Astrocyte of the cerebellum (primary cell): Measurements from ENCODE around the gene SLC12A7.
"Not testable (repeated sequence)": the region's sequence is repeated elsewhere in the genome, so short reads cannot be mapped to it uniquely, and the experiment has no call there.

Experiments used
- DNase-seq: peaks from one replicate; pipeline ENCODE4 v3.0.0-alpha.2; 2011; ENCODE audit warnings: low read depth
- H3K4me3 ChIP-seq: 2 replicates; pipeline ENCODE4 v1.5.1; 2011; ENCODE audit warnings: mild to moderate bottlenecking, low read depth, low read length, moderate library complexity
- in situ Hi-C: cut with HindIII; loops from 2 replicates; pipeline ENCODE4 v1.10.0; 2017; ENCODE audit warnings: low sequenced_read_pairs
- TF ChIP-seq, protein P1 (sequence below): IDR thresholded peaks from 2 replicates; pipeline ENCODE4 v1.5.1; 2012; ENCODE audit warnings: low read length, low read depth, moderate library complexity, mild to moderate bottlenecking; ENCODE audit errors: missing control alignments

SLC12A7 gene

DNA sequence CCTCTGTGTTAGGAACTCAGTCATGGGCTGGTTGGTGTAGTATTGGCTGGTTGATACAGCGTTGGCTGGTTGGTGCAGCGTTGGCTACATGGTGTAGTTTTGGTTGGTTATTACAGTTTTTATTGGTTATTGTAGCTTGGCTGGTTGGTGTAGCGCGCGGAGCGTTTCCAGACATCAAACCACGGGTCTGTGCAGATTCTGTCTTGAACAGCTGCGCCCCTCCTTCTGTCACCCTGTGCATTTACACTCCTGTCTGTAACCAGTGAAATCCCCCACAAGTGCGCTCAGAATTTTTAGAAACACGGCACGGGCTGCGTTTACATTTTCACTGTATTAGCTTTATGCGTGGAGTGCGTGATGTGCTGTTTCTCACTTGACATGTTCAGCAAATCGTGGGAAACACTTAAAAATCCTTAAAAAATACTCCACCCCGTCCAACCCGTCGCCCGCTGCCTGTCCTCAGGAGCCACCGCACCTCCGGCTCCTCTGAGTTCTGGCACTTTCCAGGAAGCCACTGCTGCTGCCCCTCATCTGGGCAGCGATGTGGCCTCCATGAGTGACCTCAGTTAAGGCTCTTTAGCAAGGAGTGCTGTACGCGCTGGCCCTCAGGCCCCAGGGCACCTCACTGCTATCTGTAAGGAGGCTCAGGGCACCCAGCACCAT is 82.5 kb downstream of the SLC12A7 start:
- TF ChIP-seq, protein P1, sequence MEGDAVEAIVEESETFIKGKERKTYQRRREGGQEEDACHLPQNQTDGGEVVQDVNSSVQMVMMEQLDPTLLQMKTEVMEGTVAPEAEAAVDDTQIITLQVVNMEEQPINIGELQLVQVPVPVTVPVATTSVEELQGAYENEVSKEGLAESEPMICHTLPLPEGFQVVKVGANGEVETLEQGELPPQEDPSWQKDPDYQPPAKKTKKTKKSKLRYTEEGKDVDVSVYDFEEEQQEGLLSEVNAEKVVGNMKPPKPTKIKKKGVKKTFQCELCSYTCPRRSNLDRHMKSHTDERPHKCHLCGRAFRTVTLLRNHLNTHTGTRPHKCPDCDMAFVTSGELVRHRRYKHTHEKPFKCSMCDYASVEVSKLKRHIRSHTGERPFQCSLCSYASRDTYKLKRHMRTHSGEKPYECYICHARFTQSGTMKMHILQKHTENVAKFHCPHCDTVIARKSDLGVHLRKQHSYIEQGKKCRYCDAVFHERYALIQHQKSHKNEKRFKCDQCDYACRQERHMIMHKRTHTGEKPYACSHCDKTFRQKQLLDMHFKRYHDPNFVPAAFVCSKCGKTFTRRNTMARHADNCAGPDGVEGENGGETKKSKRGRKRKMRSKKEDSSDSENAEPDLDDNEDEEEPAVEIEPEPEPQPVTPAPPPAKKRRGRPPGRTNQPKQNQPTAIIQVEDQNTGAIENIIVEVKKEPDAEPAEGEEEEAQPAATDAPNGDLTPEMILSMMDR: no peak
- no peak for DNase-seq
- no peak overlapping the region for H3K4me3 ChIP-seq
- in situ Hi-C loops: no loop called here

DNA sequence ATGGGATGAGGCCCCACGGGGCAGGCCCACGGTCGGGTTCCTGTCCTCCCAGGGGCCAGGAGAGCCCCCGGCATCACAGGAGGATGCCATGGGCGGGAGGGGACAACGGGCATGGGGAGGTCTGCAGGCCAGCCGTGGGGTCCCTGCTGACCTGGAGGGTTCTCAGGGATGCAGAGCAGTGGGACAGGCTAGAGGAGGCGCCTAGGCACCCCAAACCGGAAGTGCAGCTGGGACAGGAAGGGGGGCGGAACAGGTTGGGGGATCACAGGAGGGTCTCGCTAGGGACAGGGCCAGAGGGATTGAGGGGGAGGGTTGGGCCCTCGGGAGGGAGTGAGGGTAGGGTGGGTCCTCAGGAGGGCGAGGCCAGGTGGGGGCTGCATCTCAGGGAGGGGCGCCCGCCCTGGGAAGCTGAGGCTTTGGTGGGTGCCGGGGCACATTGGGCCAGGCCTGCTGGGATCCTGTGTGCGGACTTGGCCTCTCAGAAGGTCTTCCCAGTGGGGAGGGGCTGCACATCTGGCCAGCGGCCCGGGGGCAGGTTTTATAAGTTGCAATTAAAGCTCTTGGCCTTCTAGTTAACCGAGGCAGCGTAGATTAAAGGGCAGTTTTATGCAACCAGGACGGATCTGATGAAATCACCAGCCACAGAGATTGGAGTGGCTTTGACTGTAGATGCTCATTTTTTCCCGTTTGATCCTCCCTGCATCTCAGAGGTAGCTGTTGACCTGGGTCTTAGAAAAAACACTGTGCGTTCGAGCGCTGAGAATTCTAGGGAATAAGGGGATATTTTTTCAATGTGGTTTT is 83.2 kb downstream of the SLC12A7 start:
- no peak for DNase-seq
- in situ Hi-C loops: no loop called here
- no peak overlapping the region for H3K4me3 ChIP-seq
- TF ChIP-seq, protein P1: no peak

GRCh38 chr5:1027631-1028441 is 84.0 kb downstream of the SLC12A7 start:
- in situ Hi-C loops: no loop called here
- H3K4me3 ChIP-seq: no peak overlapping the region
- DNase-seq: no peak
- TF ChIP-seq, protein P1: no peak

DNA sequence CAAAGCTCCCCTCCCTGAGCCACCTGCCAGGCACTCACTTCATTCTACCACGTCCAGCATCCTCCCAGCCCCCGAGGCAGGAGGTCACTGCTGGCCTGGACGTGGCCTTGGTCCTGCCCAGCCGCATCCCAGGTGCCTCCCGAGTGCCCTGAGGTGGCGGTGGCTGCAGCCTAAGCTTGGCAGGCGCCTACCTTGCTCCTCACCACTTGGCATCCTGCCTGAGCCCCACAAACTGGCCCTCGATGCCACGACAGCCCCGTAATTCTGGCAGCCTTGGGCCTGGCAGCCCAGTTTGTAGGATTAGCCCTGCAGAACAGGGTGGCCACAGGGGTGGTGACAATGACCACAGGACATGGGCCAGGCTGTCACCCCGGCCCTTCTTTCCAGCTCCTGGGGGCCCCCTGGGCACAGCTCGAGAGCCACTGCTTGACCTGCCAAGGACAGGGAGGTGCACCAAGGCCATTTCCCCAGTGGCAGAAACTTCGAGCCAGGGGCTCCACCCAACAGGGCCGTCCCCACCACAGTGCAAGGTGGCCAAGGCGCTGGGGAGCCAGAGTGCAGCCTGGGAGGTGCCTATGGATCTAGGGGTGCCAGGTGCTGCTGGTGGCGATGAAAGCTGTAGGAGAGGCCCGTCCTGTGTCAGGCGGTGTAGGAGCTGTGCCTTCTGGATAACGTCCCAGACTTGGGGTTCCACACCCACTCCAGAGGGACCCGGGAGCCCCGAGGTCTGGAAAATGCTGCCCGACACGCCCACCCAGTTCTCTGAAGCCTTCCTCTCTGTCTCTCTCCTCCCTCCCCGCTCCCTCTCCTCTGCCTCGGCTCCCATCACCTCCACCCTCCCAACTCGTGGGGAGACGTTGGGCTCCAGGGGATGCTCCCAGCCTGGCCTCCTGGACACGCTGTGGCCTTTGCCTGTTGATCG is 84.9 kb downstream of the SLC12A7 start:
- in situ Hi-C loops: no loop called here
- H3K4me3 ChIP-seq: no peak overlapping the region
- TF ChIP-seq, protein P1: no peak
- no peak for DNase-seq

DNA sequence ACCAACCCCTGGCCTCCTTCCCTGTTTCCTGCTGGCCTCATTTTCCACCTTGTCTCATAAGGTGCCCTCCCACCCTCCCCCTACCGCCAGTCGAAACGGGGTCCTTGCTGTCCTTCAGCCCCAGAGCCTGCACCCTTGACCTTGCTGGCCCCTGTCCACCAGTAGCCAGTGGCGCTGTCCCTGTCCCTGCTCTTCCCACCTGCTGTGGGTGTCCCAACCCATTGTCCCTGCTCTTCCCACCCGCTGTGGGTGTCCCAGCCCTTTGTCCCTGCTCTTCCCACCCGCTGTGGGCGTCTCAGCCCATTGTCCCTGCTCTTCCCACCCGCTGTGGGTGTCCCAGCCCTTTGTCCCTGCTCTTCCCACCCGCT is 89.9 kb downstream of the SLC12A7 start:
- DNase-seq, in situ Hi-C loops, H3K4me3 ChIP-seq: not testable (repeated sequence)

GRCh38 chr5:1021136-1021968 is 90.5 kb downstream of the SLC12A7 start:
- in situ Hi-C loops: no loop called here
- no peak for DNase-seq

More at GRCh38 chr5:1021136-1021968, 90.5 kb downstream of the SLC12A7 start:
- TF ChIP-seq, protein P1: no peak
- no peak overlapping the region for H3K4me3 ChIP-seq
